Stimulated activated CD4-positive, alpha-beta T cell treated with anti-CD3 and anti-CD28 coated beads, Interleukin-2, amount 100 ng/mL, for 4 hours (primary cell): Measurements from ENCODE around the gene USP2.
A peak's percentile ranks its signal among the peaks of the same experiment; 100 is the strongest.

ENCODE experiments used
- DNase-seq: peaks from one replicate; pipeline ENCODE4 v3.0.0-alpha.2; 2020; ENCODE audit warnings: low read depth

USP2 gene

DNA sequence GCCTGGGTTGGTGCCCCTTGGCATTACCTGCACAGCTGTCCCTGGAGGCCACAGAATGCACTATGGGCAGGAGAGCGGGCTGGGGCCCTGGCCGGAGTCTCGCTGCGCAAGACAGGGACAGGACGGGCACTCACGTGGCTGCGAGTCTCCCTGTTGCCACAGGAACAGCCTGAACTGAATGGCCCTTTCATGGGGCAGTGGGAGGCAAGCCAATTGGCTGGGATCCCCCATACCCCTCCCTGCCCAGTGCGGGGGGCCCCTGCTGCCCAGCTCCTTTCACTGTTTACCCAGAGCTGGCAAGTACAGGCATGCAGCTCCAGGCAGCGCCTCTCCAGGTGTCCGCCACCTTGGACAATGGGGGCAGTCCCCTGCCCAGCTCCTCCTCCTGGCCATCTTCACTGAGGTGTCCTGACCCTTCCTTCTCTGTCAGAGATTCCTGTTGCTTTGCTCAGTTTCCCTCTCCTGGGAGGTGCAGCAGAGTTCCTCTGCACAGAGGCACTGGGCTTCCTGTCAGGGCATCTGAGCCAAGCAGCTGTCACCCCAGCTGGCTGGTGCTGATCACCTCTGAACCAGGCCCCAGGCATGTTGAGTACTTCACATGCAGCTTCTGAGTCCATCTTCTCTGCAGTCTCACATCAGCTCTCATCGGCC lies 5.2 kb downstream of the USP2 start:
- no peak for DNase-seq

DNA sequence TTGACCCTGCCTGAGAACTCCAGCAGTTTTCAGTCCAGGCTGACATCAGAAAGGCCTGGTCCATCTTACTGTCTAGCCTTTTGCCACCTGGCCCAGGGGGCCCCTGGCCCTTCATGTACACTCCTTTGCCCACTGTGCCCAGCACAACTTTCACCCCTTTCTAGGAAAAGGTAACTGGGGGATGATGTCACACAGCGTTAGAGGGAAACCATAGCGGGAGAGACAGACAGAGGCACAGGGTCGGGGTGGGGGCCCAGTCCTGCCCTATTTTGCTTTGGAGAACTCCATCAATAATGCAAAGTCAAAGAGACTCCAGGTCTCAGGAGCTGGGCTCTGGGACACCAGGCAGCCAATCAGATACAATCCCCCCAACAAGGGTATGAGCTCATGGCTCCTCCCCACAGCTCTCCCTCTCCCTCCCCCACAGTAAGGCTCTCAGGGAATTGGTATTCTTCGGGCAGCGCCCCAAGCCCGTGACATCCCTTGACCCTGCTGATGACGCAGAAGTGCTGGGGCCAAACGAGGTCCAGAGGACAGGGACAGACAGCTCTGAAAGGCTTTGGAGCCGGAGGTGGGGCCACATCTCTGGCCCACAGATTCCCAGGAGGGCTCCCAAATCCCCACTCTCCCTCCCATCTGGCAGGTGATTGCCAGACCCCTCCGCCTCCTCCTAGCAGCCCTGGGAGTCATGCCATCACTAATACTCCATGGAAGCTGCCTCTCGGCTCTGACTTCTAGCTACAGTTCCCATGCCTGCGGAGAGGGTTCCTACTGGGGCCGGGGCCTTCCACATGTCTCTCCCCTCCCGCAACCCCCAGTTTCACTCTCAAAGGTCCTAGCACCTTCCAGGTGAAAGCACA lies 5.9 kb downstream of the USP2 start:
- no peak for DNase-seq

- no peak for DNase-seq
Observed at GRCh38 chr11:119374632-119375336, 6.7 kb downstream of the USP2 start.

- DNase-seq = no peak
Observed at GRCh38 chr11:119373921-119374631, 7.4 kb downstream of the USP2 start.

- DNase-seq = no peak
Observed at GRCh38 chr11:119373059-119373920, 8.2 kb downstream of the USP2 start.

DNA sequence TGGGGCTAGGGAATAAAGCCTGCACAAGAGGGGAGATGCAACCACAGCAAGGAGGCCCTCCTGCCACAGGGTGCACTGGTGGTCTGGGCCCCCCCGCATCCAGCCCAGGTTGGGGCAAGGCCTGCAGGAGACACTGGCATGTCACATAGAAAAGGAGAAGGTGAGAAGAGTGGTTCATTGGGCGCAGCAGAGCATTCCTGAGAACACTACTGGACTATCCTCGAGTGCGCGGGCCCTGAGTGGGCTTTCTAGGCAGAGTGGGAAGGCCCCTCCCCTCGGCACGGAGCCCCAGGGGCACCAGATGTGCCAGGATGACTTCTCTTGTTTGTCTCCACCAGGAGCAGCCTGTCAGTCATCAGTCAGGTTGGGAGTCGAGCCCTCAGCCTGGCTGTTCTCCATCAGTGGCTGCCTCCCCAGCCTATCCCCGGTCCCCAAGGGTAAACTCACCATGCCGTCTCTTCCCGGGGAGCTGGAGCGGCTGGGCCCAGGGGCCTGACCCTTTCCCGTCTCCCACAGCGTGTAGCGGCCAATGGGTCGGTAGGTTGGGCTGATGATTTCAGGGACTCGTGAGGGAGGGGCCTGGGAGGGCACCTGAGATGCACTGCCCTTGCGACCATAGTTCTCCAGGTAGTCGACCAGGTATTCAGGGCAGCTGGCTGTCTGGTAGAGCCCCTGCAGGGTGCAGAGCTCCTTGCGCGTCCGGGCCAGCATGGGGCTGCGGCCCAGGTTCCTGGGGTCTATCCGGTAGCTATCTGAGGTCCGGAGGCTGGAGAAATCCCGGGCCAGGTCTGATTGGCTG lies 9.0 kb downstream of the USP2 start:
- no peak for DNase-seq

DNA sequence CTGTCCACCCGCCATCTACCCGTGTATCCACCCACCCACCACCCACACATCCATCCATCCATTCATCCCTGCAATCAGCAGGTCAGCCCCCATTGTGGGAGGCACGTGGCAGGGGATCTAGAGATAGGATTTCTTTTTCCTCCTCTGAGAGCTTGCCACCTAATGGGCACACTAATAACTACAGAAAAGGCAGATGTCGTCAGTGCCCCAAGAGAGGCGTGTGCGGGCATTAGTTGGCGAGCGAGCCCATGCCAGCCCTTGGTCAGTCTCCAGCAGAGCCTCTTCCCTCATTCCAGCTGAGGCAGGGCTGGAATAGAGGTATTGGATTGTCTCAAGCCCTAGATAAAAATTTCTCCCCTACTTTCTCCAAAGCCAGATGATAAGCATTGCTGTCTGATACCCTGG lies 9.7 kb downstream of the USP2 start:
- no peak for DNase-seq

GRCh38 chr11:119371067-119371601 lies 10.4 kb downstream of the USP2 start:
- DNase-seq = no peak

- DNase-seq = no peak
Observed at GRCh38 chr11:119370486-119371046, 10.9 kb downstream of the USP2 start.

GRCh38 chr11:119369132-119369925 lies 12.2 kb downstream of the USP2 start:
- no peak for DNase-seq

GRCh38 chr11:119368121-119369034 lies 13.1 kb downstream of the USP2 start:
- DNase-seq = no peak

DNA sequence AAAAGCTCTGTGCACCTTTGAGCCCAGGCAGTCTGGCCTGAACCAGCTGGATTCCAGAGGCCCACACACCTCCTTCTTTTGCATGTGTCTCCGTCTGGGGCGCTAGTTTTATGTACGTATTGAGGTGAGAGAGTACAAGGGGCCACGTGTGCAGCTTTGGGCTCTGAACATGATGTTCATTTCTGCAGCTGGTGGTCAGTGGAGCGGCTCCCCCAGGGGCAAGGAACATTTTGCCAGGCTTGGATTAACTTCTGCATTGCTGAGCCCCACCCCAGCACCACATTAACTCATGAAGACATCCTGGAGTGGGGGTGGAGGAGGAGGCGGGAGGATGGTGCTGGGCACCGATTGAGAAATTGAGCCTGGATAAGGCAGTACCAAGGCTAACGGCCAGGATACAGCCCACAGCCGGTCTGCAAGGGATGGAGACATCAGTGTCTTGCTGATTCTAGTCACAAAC lies 13.8 kb downstream of the USP2 start:
- DNase-seq = no peak

DNA sequence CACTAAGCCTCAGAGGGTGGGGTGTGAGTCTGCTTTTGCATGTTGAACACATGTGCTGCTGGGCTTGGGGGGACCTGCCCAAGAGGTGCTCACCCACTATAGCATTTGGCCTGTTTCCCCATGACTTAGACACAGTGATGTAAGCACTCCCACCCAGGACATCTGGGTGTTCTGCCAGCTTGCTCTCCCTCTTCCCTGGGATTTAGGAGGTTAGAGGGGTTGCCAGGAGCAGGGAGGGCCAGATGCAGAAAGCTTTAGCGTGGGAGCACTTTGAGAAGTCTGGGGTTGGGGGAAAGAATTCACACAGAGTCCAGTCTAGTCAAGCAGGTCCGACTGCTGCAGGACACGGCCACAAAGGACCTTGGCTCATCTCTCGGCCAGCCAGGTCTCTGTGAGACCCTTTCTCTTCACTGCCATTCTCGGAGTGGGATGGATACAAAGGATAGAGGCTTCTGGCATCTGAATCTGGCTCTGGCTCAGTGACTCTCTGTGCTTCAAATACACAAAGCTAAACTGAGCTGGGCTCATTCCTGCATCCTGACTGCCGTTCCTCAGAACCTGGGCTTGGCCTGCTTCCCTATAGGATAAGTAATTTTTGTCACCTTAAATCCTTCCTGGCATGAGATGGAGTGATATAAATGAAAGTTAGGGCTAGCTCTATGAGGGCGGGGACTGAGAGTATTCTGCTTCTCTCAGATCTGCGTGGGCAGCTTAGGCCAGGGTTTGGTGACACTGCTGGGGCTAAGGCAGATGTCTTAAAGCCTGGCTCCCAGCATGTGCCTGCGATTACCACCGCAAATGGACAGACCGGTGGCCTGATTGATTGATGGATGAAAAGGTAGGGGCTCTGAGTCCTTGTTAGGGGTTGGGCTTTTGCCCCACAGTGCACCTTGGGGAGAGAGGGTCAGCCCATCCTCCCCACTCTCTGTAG lies 14.5 kb downstream of the USP2 start:
- DNase-seq = no peak

DNA sequence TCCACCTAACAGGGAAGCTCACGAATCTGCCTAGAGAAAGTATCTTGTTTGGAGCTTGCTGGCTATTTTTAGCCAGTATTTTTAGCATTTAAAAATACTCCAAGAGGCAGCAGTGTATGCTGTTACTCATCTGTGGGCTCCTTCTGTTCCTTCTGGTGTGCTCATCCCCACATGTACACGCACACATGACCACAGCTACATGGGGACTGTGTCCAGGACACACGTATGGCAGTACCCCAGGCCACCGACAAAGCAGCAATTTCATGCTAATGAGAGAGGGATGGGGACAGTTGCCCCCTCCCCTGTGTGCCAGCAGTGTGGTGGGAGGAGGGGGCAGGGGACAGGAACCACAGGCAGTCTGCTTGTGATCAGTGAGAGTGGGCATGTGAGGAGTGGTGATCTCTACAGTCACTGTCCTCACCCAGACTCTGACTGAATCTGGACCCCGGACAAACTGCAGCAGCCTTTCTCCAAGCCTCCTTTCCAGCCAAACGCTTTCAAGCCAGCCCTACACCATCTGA lies 16.4 kb downstream of the USP2 start:
- DNase-seq = no peak

DNA sequence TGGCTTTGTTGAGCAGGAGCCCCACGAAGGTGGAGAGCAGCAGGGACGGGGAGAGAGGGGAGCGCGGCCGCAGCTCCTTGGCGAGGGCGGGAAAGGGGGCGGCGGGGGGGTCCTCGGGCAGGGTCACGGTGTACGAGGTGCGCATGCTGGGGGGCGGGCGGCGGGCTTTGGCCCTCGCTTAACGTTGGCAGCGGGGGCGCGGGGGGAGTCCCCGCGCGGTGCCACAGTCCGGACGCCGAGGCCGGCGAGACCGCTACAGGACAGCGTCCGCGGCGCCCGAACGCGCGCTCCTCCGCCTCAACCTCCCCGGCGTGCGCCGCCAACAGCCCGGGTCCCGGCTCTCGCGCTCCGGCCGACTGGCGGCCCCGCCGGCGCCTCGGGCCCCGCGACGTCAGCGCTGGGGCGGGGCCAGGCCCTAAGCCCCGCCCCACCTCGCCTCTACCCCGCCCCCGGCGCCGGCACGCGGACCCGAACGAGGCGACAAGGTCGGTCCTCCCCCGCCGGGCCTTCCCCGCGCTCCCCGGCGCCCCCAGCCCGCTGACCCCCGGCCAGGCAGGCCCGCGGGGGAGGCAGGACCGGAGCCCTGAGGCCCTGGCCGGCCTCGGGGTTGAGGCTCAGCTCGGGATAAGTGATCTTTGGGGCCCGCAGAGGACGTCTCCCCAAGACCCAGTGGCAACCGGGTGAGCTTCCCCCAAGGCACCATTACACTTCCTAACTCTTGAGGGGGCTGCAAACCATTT lies 17.5 kb downstream of the USP2 start:
- peak; percentile 46 for DNase-seq
